Vagina (tissue), 2 donors: ENCODE data around the gene PLEKHA4.

Source experiments
- CTCF ChIP-seq, 3 experiments: fragments of 450-650 bp in 2 of 3; fragments of 200-600 bp in 1 of 3; sonication (generic) in 1 of 3; IDR thresholded peaks; one replicate each; pipeline ENCODE4 v1.5.1; 2017 to 2019; ENCODE audit warnings: antibody characterized with exemption in 3 of 3, mild to moderate bottlenecking in 2 of 3, moderate library complexity in 2 of 3
- POLR2A ChIP-seq, 2 donors: fragments of 450-650 bp; IDR thresholded peaks; one replicate each; pipeline ENCODE4 v1.6.1; 2017; ENCODE audit warnings: antibody characterized with exemption in 2 of 2, mild to moderate bottlenecking in 2 of 2, moderate library complexity in 2 of 2
- POLR2AphosphoS5 ChIP-seq, 2 donors: sonication (generic); formaldehyde crosslinking; IDR thresholded peaks; one replicate each; pipeline ENCODE4 v1.9.0; 2017; ENCODE audit warnings: antibody characterized with exemption in 2 of 2, mild to moderate bottlenecking in 2 of 2, low read depth in 1 of 2; ENCODE audit not compliant: insufficient read depth in 1 of 2

- TF ChIP-seq POLR2A (IDR thresholded peaks at IDR 0.05), result no peak
- TF ChIP-seq CTCF (IDR thresholded peaks at IDR 0.05), result no peak
- TF ChIP-seq POLR2AphosphoS5 (IDR thresholded peaks at IDR 0.05; ENCODE audit: insufficient read depth in 1 of 2, low read depth in 1 of 2), result no peak
Measured at GRCh38 chr19:48833049-48833448, 35.4 kb downstream of the PLEKHA4 start.
